Keratinocyte (primary cell): ENCODE measurements around the gene ZCWPW1. TPM values are rescaled to one million over a fixed set of nuclear protein-coding genes. Genes with fewer than 3 reads are reported as not detected.

ENCODE experiments used
- DNase-seq: peaks from one replicate; pipeline ENCODE4 v3.0.0-alpha.2; 2011; ENCODE audit warnings: low read depth, missing footprints, low spot score
- FAIRE-seq: peaks from 2 replicates; lab custom pipeline; 2011; peaks lifted over from hg19 to GRCh38; lab: Jason Lieb, UNC
- H2AFZ ChIP-seq: 2 replicates; pipeline ENCODE4 v1.6.0; 2012; ENCODE audit warnings: low read length, control low read depth, inconsistent platforms; ENCODE audit not compliant: control insufficient read depth
- H3K27ac ChIP-seq: 2 replicates; pipeline ENCODE4 v1.5.1; 2011; ENCODE audit warnings: low read length; ENCODE audit not compliant: control insufficient read depth, insufficient read depth
- H3K27me3 ChIP-seq: 3 replicates; pipeline ENCODE4 v1.6.0; 2011; ENCODE audit warnings: low read length; ENCODE audit not compliant: control insufficient read depth, insufficient read depth; ENCODE audit errors: extremely low read depth
- H3K36me3 ChIP-seq, 2 experiments: 2 replicates in 1 of 2; 3 replicates in 1 of 2; pipeline ENCODE4 v1.5.1; 2011; ENCODE audit warnings: low read length in 2 of 2, mild to moderate bottlenecking in 1 of 2; ENCODE audit not compliant: control insufficient read depth in 2 of 2, insufficient read depth in 2 of 2; ENCODE audit errors: extremely low read depth in 1 of 2
- H3K4me1 ChIP-seq: 3 replicates; pipeline ENCODE4 v1.5.1; 2011; ENCODE audit warnings: low read length; ENCODE audit not compliant: control insufficient read depth, insufficient read depth; ENCODE audit errors: extremely low read depth
- H3K4me2 ChIP-seq: 3 replicates; pipeline ENCODE4 v1.6.0; 2011; ENCODE audit warnings: low read depth, low read length; ENCODE audit not compliant: control insufficient read depth, insufficient read depth; ENCODE audit errors: extremely low read depth
- H3K4me3 ChIP-seq, 3 experiments: fragments of 200-600 bp in 1 of 3; sonication (generic) in 1 of 3; 2 replicates in 2 of 3; 3 replicates in 1 of 3; pipeline ENCODE4 v1.5.1; 2011 to 2016; ENCODE audit warnings: low read length in 3 of 3, mild to moderate bottlenecking in 3 of 3, control low read depth in 2 of 3, inconsistent platforms in 1 of 3, low read depth in 1 of 3, mixed read lengths in 1 of 3, mixed run types in 1 of 3, moderate library complexity in 1 of 3; ENCODE audit not compliant: control insufficient read depth in 2 of 3, insufficient read depth in 2 of 3; ENCODE audit errors: extremely low read depth in 1 of 3
- H3K79me2 ChIP-seq: 2 replicates; pipeline ENCODE4 v1.6.0; 2012; ENCODE audit warnings: low read length; ENCODE audit not compliant: control insufficient read depth, insufficient read depth
- H3K9ac ChIP-seq: 3 replicates; pipeline ENCODE4 v1.6.0; 2011; ENCODE audit warnings: low read length; ENCODE audit not compliant: control insufficient read depth, insufficient read depth; ENCODE audit errors: extremely low read depth
- H3K9me1 ChIP-seq: 3 replicates; pipeline ENCODE4 v1.6.0; 2011; ENCODE audit warnings: low read length; ENCODE audit not compliant: control insufficient read depth, insufficient read depth; ENCODE audit errors: extremely low read depth
- H3K9me3 ChIP-seq: 2 replicates; pipeline ENCODE4 v1.5.1; 2012; ENCODE audit warnings: low read depth, low read length; ENCODE audit not compliant: control insufficient read depth
- H4K20me1 ChIP-seq: 3 replicates; pipeline ENCODE4 v1.6.0; 2011; ENCODE audit warnings: low read length; ENCODE audit not compliant: control insufficient read depth, insufficient read depth; ENCODE audit errors: extremely low read depth
- EZH2 ChIP-seq: IDR thresholded peaks from one replicate; pipeline ENCODE4 v1.6.1; 2012; ENCODE audit warnings: inconsistent platforms, mild to moderate bottlenecking, low read length, moderate library complexity
- dilution Hi-C: fragments of 300-500 bp; cut with MboI; formaldehyde crosslinking; loops from one replicate; pipeline ENCODE4 v1.7.0; 2020; ENCODE audit warnings: low sequenced_read_pairs; ENCODE audit not compliant: extremely low pct_ligation_motif_present
- polyA plus RNA-seq, 5 experiments: library from polyadenylated mRNA; depleted of rRNA in 3 of 5; stranded (reverse) in 3 of 5; stranded (forward) in 1 of 5; unstranded in 1 of 5; fragments of >200 nt; gene quantifications; 1 replicate in 1 of 5; 2 replicates in 3 of 5; 3 replicates in 1 of 5; pipeline versions ENCODE4 v1.2.1 to v1.2.3, GENCODE V29; 2011 to 2012; ENCODE audit warnings: missing spikeins in 2 of 5, low read depth in 1 of 5, low replicate concordance in 1 of 5
- TF ChIP-seq, protein P1 (sequence below), 3 experiments: IDR thresholded peaks in 1 of 3; conservative IDR thresholded peaks in 1 of 3; optimal IDR thresholded peaks in 1 of 3; 2 replicates in 2 of 3; 3 replicates in 1 of 3; pipeline versions ENCODE3 to v1.5.1; 2011; ENCODE audit warnings: low read length in 3 of 3, mild to moderate bottlenecking in 3 of 3, moderate library complexity in 2 of 3, control low read depth in 1 of 3, inconsistent platforms in 1 of 3; ENCODE audit not compliant: insufficient read depth in 2 of 3; ENCODE audit errors: extremely low read depth in 1 of 3

The ZCWPW1 gene
- polyA plus RNA-seq, 1 donor (not counting 4 experiments of a cell fraction or from before 2014, with no cell fraction given) = 1.4 TPM

DNA sequence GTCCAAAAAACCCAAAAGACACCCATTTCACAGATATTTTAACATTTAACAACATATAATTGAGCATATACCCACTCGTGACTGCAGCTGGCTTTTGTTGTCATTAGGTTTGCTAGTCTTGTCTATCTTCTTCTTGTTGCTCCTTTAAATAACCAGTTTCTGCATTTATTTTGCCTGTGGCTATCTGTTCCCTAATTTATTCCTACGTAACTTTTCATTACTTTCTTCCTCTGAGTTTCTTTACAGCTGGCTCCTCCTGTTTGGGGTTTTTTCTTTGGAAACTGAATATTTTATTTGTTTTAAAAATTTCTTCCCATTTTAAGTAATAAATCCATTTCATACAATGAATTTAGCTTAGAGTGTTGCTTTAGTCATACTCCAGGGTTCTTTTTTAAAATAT lies 40.8 kb downstream of the ZCWPW1 start:
- no peaks in the 10 kb centered on the region for H3K36me3 ChIP-seq
- H3K79me2 ChIP-seq = no peaks in the 10 kb centered on the region
- TF ChIP-seq EZH2 = no peak
- no peak overlapping the region for H3K4me3 ChIP-seq
- H3K9ac ChIP-seq = no peak overlapping the region
- no peak overlapping the region for H3K4me2 ChIP-seq
- no peak overlapping the region for H2AFZ ChIP-seq
- peaks cover 4% of the 10 kb centered on the region for H3K27me3 ChIP-seq
- H4K20me1 ChIP-seq = no peaks in the 10 kb centered on the region
- H3K27ac ChIP-seq = no peak overlapping the region
- no peaks in the 10 kb centered on the region for H3K4me1 ChIP-seq
- no peaks in the 10 kb centered on the region for H3K9me1 ChIP-seq
- no peak for FAIRE-seq
- dilution Hi-C loops = no loop called here
- no peaks in the 10 kb centered on the region for H3K9me3 ChIP-seq
- no peak for DNase-seq

DNA sequence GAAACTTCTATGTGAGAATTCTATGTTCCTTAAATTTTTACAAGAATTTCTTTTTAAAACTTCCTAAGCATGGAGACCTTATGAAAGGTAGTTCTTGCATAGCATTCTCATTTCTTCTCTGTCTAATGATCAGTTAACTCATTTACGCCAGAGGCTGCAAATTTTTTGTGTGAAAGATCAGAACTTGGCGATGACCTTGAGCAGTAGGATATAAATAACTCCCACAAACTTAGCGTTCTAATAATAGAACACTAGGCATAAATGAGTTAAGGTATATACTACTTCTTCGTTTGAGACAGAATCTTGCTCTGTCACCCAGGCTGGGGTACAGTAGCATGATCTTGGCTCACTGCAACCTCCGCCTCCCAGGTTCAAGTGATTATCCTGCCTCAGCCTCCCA lies 41.6 kb downstream of the ZCWPW1 start:
- dilution Hi-C loops = no loop called here
- H3K79me2 ChIP-seq = no peaks in the 10 kb centered on the region
- no peak for FAIRE-seq

More for the DNA sequence above, 41.6 kb downstream of the ZCWPW1 start:
- Histone ChIP-seq H3K4me1 (no peaks in the 10 kb centered on the region), H3K36me3 (no peaks in the 10 kb centered on the region), H3K4me2 (no peak overlapping the region), H2AFZ (no peak overlapping the region), H4K20me1 (no peaks in the 10 kb centered on the region), H3K4me3 (no peak overlapping the region), H3K9me1 (no peaks in the 10 kb centered on the region), H3K27me3 (peaks cover 4% of the 10 kb centered on the region), H3K9ac (no peak overlapping the region), H3K9me3 (no peaks in the 10 kb centered on the region), H3K27ac (no peak overlapping the region)
- TF ChIP-seq EZH2 = no peak
- TF ChIP-seq, protein P1, sequence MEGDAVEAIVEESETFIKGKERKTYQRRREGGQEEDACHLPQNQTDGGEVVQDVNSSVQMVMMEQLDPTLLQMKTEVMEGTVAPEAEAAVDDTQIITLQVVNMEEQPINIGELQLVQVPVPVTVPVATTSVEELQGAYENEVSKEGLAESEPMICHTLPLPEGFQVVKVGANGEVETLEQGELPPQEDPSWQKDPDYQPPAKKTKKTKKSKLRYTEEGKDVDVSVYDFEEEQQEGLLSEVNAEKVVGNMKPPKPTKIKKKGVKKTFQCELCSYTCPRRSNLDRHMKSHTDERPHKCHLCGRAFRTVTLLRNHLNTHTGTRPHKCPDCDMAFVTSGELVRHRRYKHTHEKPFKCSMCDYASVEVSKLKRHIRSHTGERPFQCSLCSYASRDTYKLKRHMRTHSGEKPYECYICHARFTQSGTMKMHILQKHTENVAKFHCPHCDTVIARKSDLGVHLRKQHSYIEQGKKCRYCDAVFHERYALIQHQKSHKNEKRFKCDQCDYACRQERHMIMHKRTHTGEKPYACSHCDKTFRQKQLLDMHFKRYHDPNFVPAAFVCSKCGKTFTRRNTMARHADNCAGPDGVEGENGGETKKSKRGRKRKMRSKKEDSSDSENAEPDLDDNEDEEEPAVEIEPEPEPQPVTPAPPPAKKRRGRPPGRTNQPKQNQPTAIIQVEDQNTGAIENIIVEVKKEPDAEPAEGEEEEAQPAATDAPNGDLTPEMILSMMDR (optimal IDR thresholded peaks at IDR 0.05 in 1 of 3, IDR thresholded peaks at IDR 0.05 in 1 of 3, conservative IDR thresholded peaks at IDR 0.05 in 1 of 3; ENCODE audit: extremely low read depth in 1 of 3, insufficient read depth in 2 of 3, low read length in 3 of 3) = no peak
- no peak for DNase-seq
